GM19463 (cell line): Measurements from ENCODE around the gene UPK3B.
"Not testable (repeated sequence)": the region's sequence is repeated elsewhere in the genome, so short reads cannot be mapped to it uniquely, and the experiment has no call there.

Experiments
- ATAC-seq: cut with Tn5 transposase; IDR thresholded peaks from one replicate; pipeline ENCODE4 v1.9.1; 2021; ENCODE audit warnings: mild to moderate bottlenecking, moderate library complexity; ENCODE audit not compliant: unreplicated experiment

The UPK3B gene

GRCh38 chr7:76487969-76488368 is 22.4 kb upstream of the UPK3B start:
- ATAC-seq = not testable (repeated sequence)

DNA sequence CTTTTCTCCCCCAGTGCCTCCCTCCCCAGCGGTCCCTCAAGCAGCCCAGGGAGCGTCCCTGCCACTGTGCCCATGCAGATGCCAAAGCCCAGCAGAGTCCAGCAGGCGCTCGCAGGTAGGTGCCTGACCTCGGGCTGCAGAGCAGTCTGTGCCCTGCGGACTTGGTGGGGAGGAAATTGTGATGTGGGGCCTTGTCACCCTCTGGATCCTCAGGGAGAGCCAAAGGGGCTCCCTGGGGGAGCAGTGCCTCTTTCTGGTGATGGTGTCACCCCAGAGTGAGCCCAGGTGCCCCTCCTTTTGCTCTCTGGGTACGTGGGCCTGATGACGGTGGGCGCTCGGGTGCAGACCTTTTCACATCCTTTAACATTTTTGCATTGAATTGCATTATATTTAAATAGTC is 18.2 kb upstream of the UPK3B start:
- ATAC-seq = not testable (repeated sequence)

- ATAC-seq = not testable (repeated sequence)
Observed at GRCh38 chr7:76495717-76496116, 14.6 kb upstream of the UPK3B start.

- not testable (repeated sequence) for ATAC-seq
Observed at GRCh38 chr7:76497918-76498582, 12.3 kb upstream of the UPK3B start.

DNA sequence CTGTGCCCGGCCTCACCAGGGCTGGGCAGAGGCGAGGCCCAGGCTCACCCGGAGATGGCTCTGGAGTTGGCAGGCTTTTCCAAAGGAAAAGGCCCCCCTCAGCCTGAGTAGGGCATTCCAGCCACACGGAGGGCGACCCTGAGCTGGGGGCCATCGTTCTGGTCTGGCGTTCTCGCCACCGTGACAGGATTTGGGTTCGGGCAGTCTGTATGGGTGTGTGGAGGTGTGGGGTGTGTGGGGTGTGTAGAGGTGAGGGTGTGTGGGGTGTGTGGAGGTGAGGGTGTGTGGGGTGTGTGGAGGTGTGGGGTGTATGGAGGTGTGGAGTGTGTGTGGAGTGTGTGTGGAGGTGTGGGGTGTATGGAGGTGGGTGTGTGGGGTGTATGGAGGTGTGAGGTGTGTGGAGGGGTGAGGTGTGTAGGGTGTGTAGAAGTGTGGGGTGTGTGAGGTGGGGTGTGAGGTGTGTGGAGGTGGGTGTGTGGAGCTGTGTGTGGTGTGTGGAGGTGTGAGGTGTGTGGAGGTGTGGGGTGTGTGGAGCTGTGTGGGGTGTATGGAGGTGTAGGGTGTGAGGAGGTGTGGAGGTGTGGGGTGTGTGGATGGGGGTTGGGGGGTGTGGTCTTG is 11.7 kb upstream of the UPK3B start:
- not testable (repeated sequence) for ATAC-seq

- not testable (repeated sequence) for ATAC-seq
Observed at GRCh38 chr7:76499201-76499923, 11.0 kb upstream of the UPK3B start.

GRCh38 chr7:76499924-76500241 is 10.5 kb upstream of the UPK3B start:
- not testable (repeated sequence) for ATAC-seq

DNA sequence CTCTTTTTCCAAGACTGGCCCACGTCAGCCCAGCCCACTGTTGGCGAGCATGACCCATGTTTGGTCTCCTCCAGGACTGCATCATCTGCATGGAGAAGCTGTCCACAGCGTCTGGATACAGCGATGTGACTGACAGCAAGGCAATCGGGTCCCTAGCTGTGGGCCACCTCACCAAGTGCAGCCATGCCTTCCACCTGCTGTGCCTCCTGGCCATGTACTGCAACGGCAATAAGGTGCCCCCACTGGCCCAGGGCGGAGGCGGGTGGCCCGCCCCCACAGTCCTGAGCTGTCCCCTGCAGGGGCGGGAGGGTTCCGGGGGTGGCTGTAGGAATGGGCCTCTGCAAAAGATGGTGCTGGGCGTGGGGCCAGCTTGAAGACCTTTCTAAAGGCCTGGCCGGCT is 8.1 kb upstream of the UPK3B start:
- ATAC-seq = not testable (repeated sequence)

- ATAC-seq = not testable (repeated sequence)
Observed at GRCh38 chr7:76502836-76503235, 7.5 kb upstream of the UPK3B start.

DNA sequence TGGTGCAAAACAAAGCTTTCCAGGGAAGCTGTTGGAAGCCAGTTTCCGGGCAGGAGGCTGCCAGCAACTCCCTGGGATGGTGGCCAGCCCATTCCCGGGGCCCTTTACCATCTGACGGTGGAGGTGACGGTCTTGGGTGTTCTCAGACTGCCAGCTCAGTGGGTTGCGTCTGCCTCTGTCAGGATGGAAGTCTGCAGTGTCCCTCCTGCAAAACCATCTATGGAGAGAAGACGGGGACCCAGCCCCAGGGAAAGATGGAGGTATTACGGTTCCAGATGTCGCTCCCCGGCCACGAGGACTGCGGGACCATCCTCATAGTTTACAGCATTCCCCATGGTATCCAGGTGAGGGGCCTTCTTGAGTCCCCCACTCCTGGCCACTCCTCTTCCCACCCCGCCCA is 7.1 kb upstream of the UPK3B start:
- not testable (repeated sequence) for ATAC-seq

DNA sequence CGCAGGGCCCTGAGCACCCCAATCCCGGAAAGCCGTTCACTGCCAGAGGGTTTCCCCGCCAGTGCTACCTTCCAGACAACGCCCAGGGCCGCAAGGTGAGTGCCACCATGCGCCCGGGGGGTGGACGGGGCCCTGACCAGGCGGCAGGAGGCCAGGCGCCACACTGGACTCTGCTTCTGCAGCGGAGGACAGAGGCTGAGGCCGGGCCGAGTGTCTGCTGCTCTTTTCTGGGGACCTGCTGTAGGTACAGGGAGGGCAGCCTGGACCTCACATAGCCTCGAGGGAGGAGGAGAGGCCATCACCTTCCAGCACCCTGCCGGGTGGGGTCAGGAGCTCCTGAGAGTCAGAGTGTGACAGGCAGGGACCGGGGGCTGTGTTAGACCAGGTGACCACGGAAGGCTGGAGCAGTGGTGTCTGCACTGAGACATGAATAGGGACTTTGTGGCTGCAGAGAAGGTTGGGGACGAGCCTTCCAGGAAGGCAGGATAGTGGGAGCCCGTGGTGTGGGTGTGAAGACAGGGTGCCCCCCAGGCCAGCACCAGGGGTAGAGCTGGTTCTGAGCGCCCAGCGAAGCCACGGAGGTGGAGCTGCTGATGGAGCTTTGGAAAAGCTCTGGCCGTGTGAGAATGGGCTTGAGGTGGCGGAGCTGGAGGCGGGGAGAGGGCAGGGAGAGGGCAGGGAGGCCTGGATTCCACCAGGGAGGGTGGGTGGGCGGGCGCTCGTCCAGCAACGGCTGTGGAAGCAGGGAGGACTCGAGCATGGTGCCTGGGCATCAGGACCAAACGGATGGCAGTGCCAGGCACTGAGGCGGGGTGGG is 5.8 kb upstream of the UPK3B start:
- ATAC-seq = not testable (repeated sequence)

GRCh38 chr7:76505168-76506080 is 4.9 kb upstream of the UPK3B start:
- no peak for ATAC-seq

DNA sequence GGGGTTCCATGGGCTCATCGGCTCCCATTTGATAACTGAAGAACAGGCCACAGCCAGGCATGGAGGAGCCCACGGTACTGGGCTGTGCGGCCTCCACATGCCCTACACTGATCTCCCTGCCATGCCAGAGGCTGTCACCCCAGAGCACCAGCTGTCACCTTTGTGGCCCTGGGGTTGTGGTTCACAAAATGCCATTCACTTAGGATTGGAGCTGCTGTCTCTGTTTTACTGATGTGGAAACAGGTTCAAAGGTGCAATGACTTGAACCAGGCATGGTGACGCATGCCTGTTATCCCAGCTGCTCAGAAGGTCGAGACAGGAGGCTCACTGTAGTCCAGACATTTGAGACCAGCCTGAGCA is 4.3 kb upstream of the UPK3B start:
- no peak for ATAC-seq

DNA sequence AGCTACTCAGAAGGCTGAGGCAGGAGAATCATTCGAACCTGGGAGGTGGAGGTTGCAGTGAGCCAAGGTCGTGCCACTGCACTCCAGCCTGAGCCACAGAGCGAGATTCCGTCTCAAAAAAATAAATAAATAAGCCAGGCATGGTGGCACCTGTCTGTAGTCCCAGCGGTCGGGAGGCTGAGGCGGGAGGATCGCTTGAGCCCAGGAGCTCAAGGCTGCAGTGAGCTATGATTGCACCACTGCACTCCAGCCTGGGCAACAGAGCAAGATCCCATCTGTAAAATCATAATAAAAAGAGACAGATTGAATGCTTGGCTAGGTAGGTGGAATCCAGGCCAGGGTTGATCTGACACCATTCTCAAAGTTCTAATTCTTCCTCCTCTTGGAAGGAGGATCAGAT is 3.7 kb upstream of the UPK3B start:
- ATAC-seq = not testable (repeated sequence)

GRCh38 chr7:76507723-76508406 is 2.5 kb upstream of the UPK3B start:
- ATAC-seq = no peak

- not testable (repeated sequence) for ATAC-seq
Observed at GRCh38 chr7:76511200-76511910, 1.0 kb downstream of the UPK3B start.

- ATAC-seq = not testable (repeated sequence)
Observed at GRCh38 chr7:76511911-76512885, 1.8 kb downstream of the UPK3B start.
